ENCODE measurements around the gene CNIH1. TPM values are rescaled to one million over a fixed set of nuclear protein-coding genes. Genes with fewer than 3 reads are reported as not detected.
"Not testable (repeated sequence)": the region's sequence is repeated elsewhere in the genome, so short reads cannot be mapped to it uniquely, and the experiment has no call there.

The CNIH1 gene
- total RNA-seq, 1 donor from 2014 or later: 230 TPM

- DNase-seq: no peak
These were observed 26.1 kb upstream of the CNIH1 start for GRCh38 chr14:54467280-54467679.

- no peak for DNase-seq
These were observed 24.5 kb upstream of the CNIH1 start for GRCh38 chr14:54465654-54466053.

GRCh38 chr14:54462048-54462447, 20.9 kb upstream of the CNIH1 start:
- no peak for DNase-seq

- no peak for DNase-seq
These were observed 17.9 kb upstream of the CNIH1 start for GRCh38 chr14:54459106-54459505.

- not testable (repeated sequence) for DNase-seq
These were observed 17.4 kb upstream of the CNIH1 start for GRCh38 chr14:54458536-54458935.

- no peak for DNase-seq
These were observed 16.4 kb upstream of the CNIH1 start for GRCh38 chr14:54457609-54457996.

GRCh38 chr14:54456820-54457608, 15.8 kb upstream of the CNIH1 start:
- not testable (repeated sequence) for DNase-seq

GRCh38 chr14:54455363-54455762, 14.2 kb upstream of the CNIH1 start:
- DNase-seq: no peak

- DNase-seq: not testable (repeated sequence)
These were observed 12.8 kb upstream of the CNIH1 start for GRCh38 chr14:54453990-54454389.

- no peak for DNase-seq
These were observed 12.1 kb upstream of the CNIH1 start for GRCh38 chr14:54453252-54453651.

- DNase-seq: no peak
These were observed 10.8 kb upstream of the CNIH1 start for GRCh38 chr14:54451961-54452360.

- DNase-seq: no peak
These were observed 10.0 kb upstream of the CNIH1 start for GRCh38 chr14:54451121-54451601.

GRCh38 chr14:54450535-54450934, 9.4 kb upstream of the CNIH1 start:
- DNase-seq: no peak

GRCh38 chr14:54447231-54447692, 6.1 kb upstream of the CNIH1 start:
- DNase-seq: no peak

GRCh38 chr14:54446161-54446693, 5.1 kb upstream of the CNIH1 start:
- DNase-seq: peak; percentile 43

- DNase-seq: peak; percentile 24
These were observed 3.5 kb upstream of the CNIH1 start for GRCh38 chr14:54444681-54445080.

- DNase-seq: no peak
These were observed 2.8 kb upstream of the CNIH1 start for GRCh38 chr14:54443981-54444380.

GRCh38 chr14:54442961-54443360, 1.8 kb upstream of the CNIH1 start:
- not testable (repeated sequence) for DNase-seq

GRCh38 chr14:54440476-54440872, 700 bp downstream of the CNIH1 start:
- DNase-seq: peak; percentile 29

- peak; percentile 9 for DNase-seq
These were observed 1.1 kb downstream of the CNIH1 start for GRCh38 chr14:54440037-54440436.

- DNase-seq: no peak
These were observed 2.5 kb downstream of the CNIH1 start for GRCh38 chr14:54438703-54439102.

GRCh38 chr14:54437954-54438353, 3.2 kb downstream of the CNIH1 start:
- DNase-seq: not testable (repeated sequence)

- no peak for DNase-seq
These were observed 5.6 kb downstream of the CNIH1 start for GRCh38 chr14:54435500-54435981.

- DNase-seq: no peak
These were observed 12.6 kb downstream of the CNIH1 start for GRCh38 chr14:54428527-54428926.
